Lower lobe of right lung (tissue), 2 donors: ENCODE data around the gene FAM53B. TPM values are rescaled to one million over a fixed set of nuclear protein-coding genes. Genes with fewer than 3 reads are reported as not detected.

Experiments used
- ATAC-seq, 2 donors: fragments of 200-7000 bp; cut with Tn5 transposase; one replicate each; pipeline ENCODE4 v1.9.1; 2020 to 2022; ENCODE audit warnings: mild to moderate bottlenecking in 2 of 2, moderate library complexity in 2 of 2
- DNase-seq: peaks from one replicate; pipeline ENCODE4 v3.0.0-alpha.2; 2020
- H3K27ac ChIP-seq: fragments of 200-600 bp; one replicate; pipeline ENCODE4 v1.8.0; 2022
- H3K27me3 ChIP-seq: fragments of 200-600 bp; one replicate; pipeline ENCODE4 v1.8.0; 2022; ENCODE audit warnings: low read depth
- H3K36me3 ChIP-seq: fragments of 200-600 bp; one replicate; pipeline ENCODE4 v1.8.0; 2022; ENCODE audit warnings: mild to moderate bottlenecking
- H3K4me1 ChIP-seq: fragments of 200-600 bp; one replicate; pipeline ENCODE4 v1.8.0; 2022
- H3K4me3 ChIP-seq: fragments of 200-600 bp; one replicate; pipeline ENCODE4 v1.8.0; 2022; ENCODE audit warnings: mild to moderate bottlenecking
- H3K9me3 ChIP-seq: fragments of 200-600 bp; one replicate; pipeline ENCODE4 v1.8.0; 2022
- CTCF ChIP-seq: fragments of 200-600 bp; IDR thresholded peaks from one replicate; pipeline ENCODE4 v1.8.0; 2022; ENCODE audit warnings: antibody characterized with exemption, mild to moderate bottlenecking
- intact Hi-C: fragments of 100-400 bp; cut with DNase I; formaldehyde crosslinking; loops from one replicate; pipeline ENCODE4 v1.11.0; 2022
- total RNA-seq: library from RNA; stranded (reverse); fragmentation: NEBNext Ultra II Directional; extraction: Animal tissue kit (Norgen Biotek cat#: 25700); gene quantifications from one replicate; pipeline ENCODE4 v1.2.1, GENCODE V29; 2021
- donor health status: DM: no; HTN: yes; CAD: no; lungs with severe emphysema.

The FAM53B gene
- total RNA-seq, 1 donor from 2014 or later, result 40.7 TPM

GRCh38 chr10:124609698-124610097 is 134.5 kb downstream of the FAM53B start:
- Histone ChIP-seq H3K9me3 (no peaks in the 10 kb centered on the region), H3K36me3 (no peaks in the 10 kb centered on the region), H3K27me3 (no peaks in the 10 kb centered on the region), H3K4me3 (no peak overlapping the region), H3K27ac (no peak overlapping the region), H3K4me1 (peaks cover 33% of the 10 kb centered on the region)
- ATAC-seq (no peak), DNase-seq (no peak)
- intact Hi-C loops, result no loop called here
- no peak for TF ChIP-seq CTCF

- Histone ChIP-seq H3K27me3 (no peaks in the 10 kb centered on the region), H3K9me3 (no peaks in the 10 kb centered on the region), H3K36me3 (no peaks in the 10 kb centered on the region), H3K27ac (no peak overlapping the region), H3K4me3 (no peak overlapping the region), H3K4me1 (peaks cover 22% of the 10 kb centered on the region)
- DNase-seq (no peak), ATAC-seq (no peak)
- no peak for TF ChIP-seq CTCF
- intact Hi-C loops, result no loop called here
These were observed 136.0 kb downstream of the FAM53B start for GRCh38 chr10:124608093-124608721.

GRCh38 chr10:124607693-124608092 is 136.5 kb downstream of the FAM53B start:
- H3K9me3 ChIP-seq, result no peaks in the 10 kb centered on the region
- TF ChIP-seq CTCF, result no peak
- intact Hi-C loops, result no loop called here
- no peaks in the 10 kb centered on the region for H3K27me3 ChIP-seq
- H3K36me3 ChIP-seq, result no peaks in the 10 kb centered on the region
- ATAC-seq (no peak), DNase-seq (no peak)
- H3K4me3 ChIP-seq, result no peak overlapping the region
- H3K27ac ChIP-seq, result no peak overlapping the region
- H3K4me1 ChIP-seq, result peaks cover 18% of the 10 kb centered on the region

- no peaks in the 10 kb centered on the region for H3K27me3 ChIP-seq
- ATAC-seq, result no peak
These were observed 137.4 kb downstream of the FAM53B start for GRCh38 chr10:124606822-124607221.

GRCh38 chr10:124605856-124606812 is 138.0 kb downstream of the FAM53B start:
- Histone ChIP-seq H3K27ac (no peak overlapping the region), H3K4me3 (no peak overlapping the region), H3K27me3 (no peaks in the 10 kb centered on the region), H3K36me3 (no peaks in the 10 kb centered on the region), H3K4me1 (peaks cover 2% of the 10 kb centered on the region), H3K9me3 (no peaks in the 10 kb centered on the region)
- ATAC-seq (no peak), DNase-seq (no peak)
- intact Hi-C loops, result no loop called here
- no peak for TF ChIP-seq CTCF

More at GRCh38 chr10:124606822-124607221, 137.4 kb downstream of the FAM53B start:
- intact Hi-C loops, result no loop called here
- no peak for DNase-seq
- no peak for TF ChIP-seq CTCF
- Histone ChIP-seq H3K27ac (no peak overlapping the region), H3K9me3 (no peaks in the 10 kb centered on the region), H3K4me3 (no peak overlapping the region), H3K4me1 (peaks cover 9% of the 10 kb centered on the region), H3K36me3 (no peaks in the 10 kb centered on the region)
